IMR-90 (cell line): Measurements from ENCODE around the gene IRS2.

Source experiments
- BHLHE40 ChIP-seq: fragments of 150-350 bp; IDR thresholded peaks from 2 replicates; pipeline ENCODE4 v1.6.1; 2016; ENCODE audit warnings: mild to moderate bottlenecking, low read depth, low read length
- CEBPB ChIP-seq: IDR thresholded peaks from 2 replicates; pipeline ENCODE4 v1.6.1; 2012; ENCODE audit warnings: low read depth, low read length, improper control_type of control experiment
- CHD1 ChIP-seq: IDR thresholded peaks from 2 replicates; pipeline ENCODE4 v1.6.1; 2012; ENCODE audit warnings: low read depth, low read length, improper control_type of control experiment
- FOS ChIP-seq: fragments of 150-350 bp; IDR thresholded peaks from 2 replicates; pipeline ENCODE4 v1.6.1; 2016; ENCODE audit warnings: low read depth, low read length
- MAFK ChIP-seq: IDR thresholded peaks from 2 replicates; pipeline ENCODE4 v1.6.1; 2012; ENCODE audit warnings: low read depth, low read length, improper control_type of control experiment
- MXI1 ChIP-seq: IDR thresholded peaks from 2 replicates; pipeline ENCODE4 v1.6.1; 2012; ENCODE audit warnings: low read depth, mild to moderate bottlenecking, low read length, moderate library complexity, borderline replicate concordance
- POLR2A ChIP-seq: IDR thresholded peaks from 2 replicates; pipeline ENCODE4 v1.6.1; 2012; ENCODE audit warnings: mild to moderate bottlenecking, low read depth, low read length
- RAD21 ChIP-seq: IDR thresholded peaks from 2 replicates; pipeline ENCODE4 v1.6.1; 2012; ENCODE audit warnings: low read length, improper control_type of control experiment
- RCOR1 ChIP-seq: IDR thresholded peaks from 2 replicates; pipeline ENCODE4 v1.6.1; 2012; ENCODE audit warnings: mild to moderate bottlenecking, low read length, improper control_type of control experiment; ENCODE audit not compliant: insufficient replicate concordance
- RFX5 ChIP-seq: IDR thresholded peaks from 2 replicates; pipeline ENCODE4 v1.8.0; 2012; ENCODE audit warnings: low read depth, mild to moderate bottlenecking, low read length, moderate library complexity
- SMC3 ChIP-seq: fragments of 150-350 bp; IDR thresholded peaks from 2 replicates; pipeline ENCODE4 v1.6.1; 2016; ENCODE audit warnings: low read depth, mild to moderate bottlenecking, antibody characterized with exemption, low read length, moderate library complexity
- TF ChIP-seq, protein P1 (sequence below): conservative IDR thresholded peaks from 2 replicates; pipeline ENCODE4 v1.5.1; 2012; ENCODE audit warnings: mild to moderate bottlenecking, low read depth, low read length, improper control_type of control experiment
- TF ChIP-seq, protein P2 (sequence below): fragments of 150-350 bp; IDR thresholded peaks from 2 replicates; pipeline ENCODE4 v1.6.1; 2017; ENCODE audit warnings: mild to moderate bottlenecking, antibody characterized with exemption, low read length, low read depth

DNA sequence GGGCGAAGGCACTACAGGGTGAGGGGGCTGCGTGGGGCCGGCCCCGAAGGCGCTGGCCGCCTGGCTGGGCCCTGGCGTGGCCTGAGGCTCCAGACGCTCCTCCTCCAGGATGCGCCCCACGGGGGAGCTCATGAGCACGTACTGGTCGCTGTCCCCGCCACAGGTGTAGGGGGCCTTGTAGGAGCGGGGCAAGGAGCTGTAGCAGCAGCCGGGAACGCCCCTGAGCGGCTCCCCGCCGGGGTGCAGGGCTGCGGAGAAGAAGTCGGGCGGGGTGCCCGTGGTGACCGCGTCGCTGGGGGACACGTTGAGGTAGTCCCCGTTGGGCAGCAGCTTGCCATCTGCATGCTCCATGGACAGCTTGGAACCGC lies 3.0 kb downstream of the IRS2 start:
- TF ChIP-seq POLR2A (no peak), SMC3 (no peak), MAFK (no peak), RAD21 (no peak), CEBPB (no peak), BHLHE40 (no peak), FOS (no peak), MXI1 (no peak), RCOR1 (no peak), RFX5 (no peak), CHD1 (no peak)
- TF ChIP-seq, protein P1, sequence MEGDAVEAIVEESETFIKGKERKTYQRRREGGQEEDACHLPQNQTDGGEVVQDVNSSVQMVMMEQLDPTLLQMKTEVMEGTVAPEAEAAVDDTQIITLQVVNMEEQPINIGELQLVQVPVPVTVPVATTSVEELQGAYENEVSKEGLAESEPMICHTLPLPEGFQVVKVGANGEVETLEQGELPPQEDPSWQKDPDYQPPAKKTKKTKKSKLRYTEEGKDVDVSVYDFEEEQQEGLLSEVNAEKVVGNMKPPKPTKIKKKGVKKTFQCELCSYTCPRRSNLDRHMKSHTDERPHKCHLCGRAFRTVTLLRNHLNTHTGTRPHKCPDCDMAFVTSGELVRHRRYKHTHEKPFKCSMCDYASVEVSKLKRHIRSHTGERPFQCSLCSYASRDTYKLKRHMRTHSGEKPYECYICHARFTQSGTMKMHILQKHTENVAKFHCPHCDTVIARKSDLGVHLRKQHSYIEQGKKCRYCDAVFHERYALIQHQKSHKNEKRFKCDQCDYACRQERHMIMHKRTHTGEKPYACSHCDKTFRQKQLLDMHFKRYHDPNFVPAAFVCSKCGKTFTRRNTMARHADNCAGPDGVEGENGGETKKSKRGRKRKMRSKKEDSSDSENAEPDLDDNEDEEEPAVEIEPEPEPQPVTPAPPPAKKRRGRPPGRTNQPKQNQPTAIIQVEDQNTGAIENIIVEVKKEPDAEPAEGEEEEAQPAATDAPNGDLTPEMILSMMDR: no peak
- TF ChIP-seq, protein P2, sequence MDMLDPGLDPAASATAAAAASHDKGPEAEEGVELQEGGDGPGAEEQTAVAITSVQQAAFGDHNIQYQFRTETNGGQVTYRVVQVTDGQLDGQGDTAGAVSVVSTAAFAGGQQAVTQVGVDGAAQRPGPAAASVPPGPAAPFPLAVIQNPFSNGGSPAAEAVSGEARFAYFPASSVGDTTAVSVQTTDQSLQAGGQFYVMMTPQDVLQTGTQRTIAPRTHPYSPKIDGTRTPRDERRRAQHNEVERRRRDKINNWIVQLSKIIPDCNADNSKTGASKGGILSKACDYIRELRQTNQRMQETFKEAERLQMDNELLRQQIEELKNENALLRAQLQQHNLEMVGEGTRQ: no peak
